Ovary (tissue), 3 donors: ENCODE results near the gene PDYN.

Experiments
- POLR2A ChIP-seq: fragments of 450-650 bp; IDR thresholded peaks from one replicate; pipeline ENCODE4 v1.6.1; 2017; ENCODE audit warnings: antibody characterized with exemption, mild to moderate bottlenecking, moderate library complexity
- TF ChIP-seq, protein P1 (sequence below), 3 donors: fragments of 450-650 bp in 2 of 3; fragments of 200-600 bp in 1 of 3; IDR thresholded peaks; one replicate each; pipeline versions ENCODE4 v1.5.1 to v1.8.0; 2016 to 2022; ENCODE audit warnings: antibody characterized with exemption in 3 of 3, mild to moderate bottlenecking in 1 of 3
- donor health status: DM: no; HTN: no; CAD: no.

DNA sequence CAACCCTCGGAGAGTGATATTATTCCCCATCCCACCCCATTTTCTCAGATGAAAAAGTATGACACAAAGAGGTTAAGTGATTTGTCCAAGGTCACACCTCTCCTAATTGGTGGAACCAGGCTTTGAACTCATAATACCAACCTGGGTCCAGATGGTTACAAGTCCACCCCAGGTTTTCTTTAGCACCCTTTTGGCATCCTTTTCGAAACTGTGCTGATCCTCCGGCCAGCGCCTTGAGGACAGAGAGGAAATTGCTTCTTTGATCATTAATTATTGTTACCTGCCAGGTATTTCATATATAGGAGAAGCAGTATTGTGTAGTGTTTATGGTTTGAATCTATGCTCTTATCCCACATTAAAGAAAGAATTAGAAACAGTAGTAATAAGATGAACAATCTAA, 29.3 kb upstream of the PDYN start:
- TF ChIP-seq, protein P1, sequence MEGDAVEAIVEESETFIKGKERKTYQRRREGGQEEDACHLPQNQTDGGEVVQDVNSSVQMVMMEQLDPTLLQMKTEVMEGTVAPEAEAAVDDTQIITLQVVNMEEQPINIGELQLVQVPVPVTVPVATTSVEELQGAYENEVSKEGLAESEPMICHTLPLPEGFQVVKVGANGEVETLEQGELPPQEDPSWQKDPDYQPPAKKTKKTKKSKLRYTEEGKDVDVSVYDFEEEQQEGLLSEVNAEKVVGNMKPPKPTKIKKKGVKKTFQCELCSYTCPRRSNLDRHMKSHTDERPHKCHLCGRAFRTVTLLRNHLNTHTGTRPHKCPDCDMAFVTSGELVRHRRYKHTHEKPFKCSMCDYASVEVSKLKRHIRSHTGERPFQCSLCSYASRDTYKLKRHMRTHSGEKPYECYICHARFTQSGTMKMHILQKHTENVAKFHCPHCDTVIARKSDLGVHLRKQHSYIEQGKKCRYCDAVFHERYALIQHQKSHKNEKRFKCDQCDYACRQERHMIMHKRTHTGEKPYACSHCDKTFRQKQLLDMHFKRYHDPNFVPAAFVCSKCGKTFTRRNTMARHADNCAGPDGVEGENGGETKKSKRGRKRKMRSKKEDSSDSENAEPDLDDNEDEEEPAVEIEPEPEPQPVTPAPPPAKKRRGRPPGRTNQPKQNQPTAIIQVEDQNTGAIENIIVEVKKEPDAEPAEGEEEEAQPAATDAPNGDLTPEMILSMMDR (IDR thresholded peaks at IDR 0.05): no peak
- no peak for TF ChIP-seq POLR2A
